Stimulated activated CD8-positive, alpha-beta memory T cell treated with anti-CD3 and anti-CD28 coated beads, Interleukin-7, amount 100 ng/mL, for 1 hour (primary cell): ENCODE measurements around the gene ZBTB8OS.
"Not testable (repeated sequence)": the region's sequence is repeated elsewhere in the genome, so short reads cannot be mapped to it uniquely, and the experiment has no call there.

ENCODE experiments used
- DNase-seq, 2 donors: peaks; one replicate each; pipeline ENCODE4 v3.0.0-alpha.2; 2020; ENCODE audit warnings: low read depth in 2 of 2

ZBTB8OS gene

GRCh38 chr1:32650752-32651460 is 556 bp upstream of the ZBTB8OS start, which contains the start of gene RBBP4:
Gene RBBP4, plus strand, starts transcription at chr1:32651208. Its CDS starts 99 bp downstream, at chr1:32651307.
- DNase-seq = peak; percentile 98 to 99

- DNase-seq = no peak
Measured at GRCh38 chr1:32647308-32648134, 2.8 kb downstream of the ZBTB8OS start.

GRCh38 chr1:32644426-32644825 is 5.9 kb downstream of the ZBTB8OS start:
- DNase-seq = no peak

GRCh38 chr1:32642292-32642827 is 8.0 kb downstream of the ZBTB8OS start:
- DNase-seq = not testable (repeated sequence)

GRCh38 chr1:32639489-32640075 is 10.8 kb downstream of the ZBTB8OS start:
- DNase-seq = no peak

- DNase-seq = no peak
Measured at GRCh38 chr1:32636914-32637645, 13.3 kb downstream of the ZBTB8OS start.

GRCh38 chr1:32635508-32636277 is 14.7 kb downstream of the ZBTB8OS start:
- DNase-seq = no peak

- no peak for DNase-seq
Measured at GRCh38 chr1:32632829-32633228, 17.5 kb downstream of the ZBTB8OS start.

GRCh38 chr1:32630173-32630572 is 20.2 kb downstream of the ZBTB8OS start:
- not testable (repeated sequence) for DNase-seq

GRCh38 chr1:32627596-32628162 is 22.7 kb downstream of the ZBTB8OS start:
- no peak for DNase-seq

- no peak for DNase-seq
Measured at GRCh38 chr1:32626176-32626575, 24.2 kb downstream of the ZBTB8OS start.

- DNase-seq = no peak
Measured at GRCh38 chr1:32623775-32624174, 26.6 kb downstream of the ZBTB8OS start.

- DNase-seq = no peak
Measured at GRCh38 chr1:32622806-32623681, 27.3 kb downstream of the ZBTB8OS start.

- DNase-seq = no peak
Measured at GRCh38 chr1:32622205-32622604, 28.1 kb downstream of the ZBTB8OS start.

- DNase-seq = no peak
Measured at GRCh38 chr1:32619701-32620485, 30.5 kb downstream of the ZBTB8OS start.

GRCh38 chr1:32618673-32619221 is 31.6 kb downstream of the ZBTB8OS start:
- DNase-seq = no peak

- no peak for DNase-seq
Measured at GRCh38 chr1:32613472-32613871, 36.9 kb downstream of the ZBTB8OS start.

GRCh38 chr1:32612189-32612881 is 38.0 kb downstream of the ZBTB8OS start:
- peak; percentile 8 to 19 for DNase-seq
